Measurements from ENCODE around the gene NANOS3.

DNA sequence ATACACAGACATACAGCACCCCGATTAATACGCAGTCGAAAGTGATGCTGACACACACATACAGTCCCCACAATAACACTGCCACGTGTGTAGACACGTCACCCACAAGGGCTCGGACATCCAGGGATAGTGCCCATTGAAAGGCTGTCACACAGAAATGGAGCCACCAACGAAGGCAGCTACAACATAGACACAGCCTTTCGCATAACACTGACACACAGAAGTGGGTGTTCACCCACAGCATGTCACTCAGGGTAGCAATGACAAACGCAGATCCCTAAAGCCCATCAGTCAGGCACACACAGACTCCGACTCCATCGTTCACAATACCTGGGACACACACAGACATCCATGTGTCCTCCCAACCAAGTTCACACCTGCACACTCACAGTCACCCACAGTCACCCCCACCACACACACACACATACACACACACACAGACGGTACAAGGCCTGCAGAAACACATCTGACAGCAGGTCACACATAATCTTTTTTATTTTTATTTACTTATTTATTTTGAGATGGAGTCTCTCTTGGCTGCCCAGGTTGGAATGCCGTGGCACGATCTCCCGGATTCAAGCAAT is 10.4 kb upstream of the NANOS3 start:
- TF ChIP-seq, protein P1, sequence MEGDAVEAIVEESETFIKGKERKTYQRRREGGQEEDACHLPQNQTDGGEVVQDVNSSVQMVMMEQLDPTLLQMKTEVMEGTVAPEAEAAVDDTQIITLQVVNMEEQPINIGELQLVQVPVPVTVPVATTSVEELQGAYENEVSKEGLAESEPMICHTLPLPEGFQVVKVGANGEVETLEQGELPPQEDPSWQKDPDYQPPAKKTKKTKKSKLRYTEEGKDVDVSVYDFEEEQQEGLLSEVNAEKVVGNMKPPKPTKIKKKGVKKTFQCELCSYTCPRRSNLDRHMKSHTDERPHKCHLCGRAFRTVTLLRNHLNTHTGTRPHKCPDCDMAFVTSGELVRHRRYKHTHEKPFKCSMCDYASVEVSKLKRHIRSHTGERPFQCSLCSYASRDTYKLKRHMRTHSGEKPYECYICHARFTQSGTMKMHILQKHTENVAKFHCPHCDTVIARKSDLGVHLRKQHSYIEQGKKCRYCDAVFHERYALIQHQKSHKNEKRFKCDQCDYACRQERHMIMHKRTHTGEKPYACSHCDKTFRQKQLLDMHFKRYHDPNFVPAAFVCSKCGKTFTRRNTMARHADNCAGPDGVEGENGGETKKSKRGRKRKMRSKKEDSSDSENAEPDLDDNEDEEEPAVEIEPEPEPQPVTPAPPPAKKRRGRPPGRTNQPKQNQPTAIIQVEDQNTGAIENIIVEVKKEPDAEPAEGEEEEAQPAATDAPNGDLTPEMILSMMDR (conservative IDR thresholded peaks at IDR 0.05; ENCODE audit: low read length), result no peak
- no peak for TF ChIP-seq EZH2phosphoT487 (IDR thresholded peaks at IDR 0.05; ENCODE audit: borderline replicate concordance, low read depth, low read length)
